Left ventricle myocardium inferior (tissue), 1 donor: ENCODE measurements around the gene ZNF22. TPM values are rescaled to one million over a fixed set of nuclear protein-coding genes. Genes with fewer than 3 reads are reported as not detected.
A peak's percentile ranks its signal among the peaks of the same experiment; 100 is the strongest.

Experiments
- DNase-seq: peaks from one replicate; pipeline ENCODE4 v3.0.0-alpha.2; 2020
- H3K27ac ChIP-seq: fragments of 200-600 bp; replicated peaks from 2 replicates; pipeline ENCODE4 v1.8.0; 2021
- H3K27me3 ChIP-seq: fragments of 200-600 bp; 2 replicates; pipeline ENCODE4 v1.8.0; 2021; ENCODE audit warnings: low read depth
- H3K36me3 ChIP-seq: fragments of 200-600 bp; 2 replicates; pipeline ENCODE4 v1.8.0; 2021
- H3K4me1 ChIP-seq: fragments of 200-600 bp; 2 replicates; pipeline ENCODE4 v1.8.0; 2021
- H3K4me3 ChIP-seq: fragments of 200-600 bp; 2 replicates; pipeline ENCODE4 v1.8.0; 2021; ENCODE audit warnings: mild to moderate bottlenecking, moderate library complexity
- H3K9me3 ChIP-seq: fragments of 200-600 bp; replicated peaks from 2 replicates; pipeline ENCODE4 v1.8.0; 2021
- CTCF ChIP-seq: fragments of 200-600 bp; IDR thresholded peaks from 2 replicates; pipeline ENCODE4 v1.8.0; 2021; ENCODE audit warnings: antibody characterized with exemption, mild to moderate bottlenecking, borderline replicate concordance
- intact Hi-C: fragments of 100-400 bp; cut with micrococcal nuclease; formaldehyde crosslinking; loops from one replicate; pipeline ENCODE4 v1.11.0; 2022
- total RNA-seq: library from RNA; stranded (reverse); fragmentation: NEBNext Ultra II Directional; extraction: Animal tissue kit (Norgen Biotek cat#: 25700); gene quantifications from one replicate; pipeline ENCODE4 v1.2.1, GENCODE V29; 2021
- donor health status: DM: no; HTN: yes; CAD: no; lungs with severe emphysema.

ZNF22 gene
- total RNA-seq, 1 donor from 2014 or later: 14.2 TPM

GRCh38 chr10:44966129-44966815 is 34.5 kb upstream of the ZNF22 start:
- Histone ChIP-seq H3K9me3 (no peaks in the 10 kb centered on the region), H3K27ac (peak overlapping the region; percentile 96), H3K36me3 (peaks cover 20% of the 10 kb centered on the region), H3K27me3 (no peaks in the 10 kb centered on the region), H3K4me3 (peak overlapping the region; percentile 85), H3K4me1 (peaks cover 99% of the 10 kb centered on the region)
- intact Hi-C loops: no loop called here
- TF ChIP-seq CTCF: no peak
- DNase-seq: no peak

- no peak for DNase-seq
- TF ChIP-seq CTCF: peak; percentile 41
- peak overlapping the region; percentile 85 for H3K4me3 ChIP-seq
- peaks cover 27% of the 10 kb centered on the region for H3K36me3 ChIP-seq
- peaks cover 92% of the 10 kb centered on the region for H3K4me1 ChIP-seq
- intact Hi-C loops: no loop called here
- H3K27me3 ChIP-seq: no peaks in the 10 kb centered on the region
- peak overlapping the region; percentile 96 for H3K27ac ChIP-seq
- no peaks in the 10 kb centered on the region for H3K9me3 ChIP-seq
These were observed 33.8 kb upstream of the ZNF22 start for GRCh38 chr10:44966816-44967509.

- H3K4me1 ChIP-seq: peaks cover 91% of the 10 kb centered on the region
- DNase-seq: no peak
- TF ChIP-seq CTCF: no peak
- intact Hi-C loops: no loop called here
- no peaks in the 10 kb centered on the region for H3K9me3 ChIP-seq
- no peaks in the 10 kb centered on the region for H3K27me3 ChIP-seq
- H3K27ac ChIP-seq: peak overlapping the region; percentile 96
- peaks cover 34% of the 10 kb centered on the region for H3K36me3 ChIP-seq
- peak overlapping the region; percentile 33 for H3K4me3 ChIP-seq
These were observed 33.1 kb upstream of the ZNF22 start for GRCh38 chr10:44967616-44968015.

GRCh38 chr10:44968091-44968490 is 32.6 kb upstream of the ZNF22 start:
- Histone ChIP-seq H3K4me3 (peak overlapping the region; percentile 33), H3K27ac (peak overlapping the region; percentile 96), H3K9me3 (no peaks in the 10 kb centered on the region), H3K27me3 (no peaks in the 10 kb centered on the region), H3K36me3 (peaks cover 38% of the 10 kb centered on the region), H3K4me1 (peaks cover 91% of the 10 kb centered on the region)
- intact Hi-C loops: no loop called here
- DNase-seq: no peak
- TF ChIP-seq CTCF: no peak

GRCh38 chr10:44968500-44969400 is 32.0 kb upstream of the ZNF22 start:
- TF ChIP-seq CTCF: no peak
- no peak for DNase-seq
- H3K36me3 ChIP-seq: peaks cover 43% of the 10 kb centered on the region
- intact Hi-C loops: no loop called here
- peaks cover 91% of the 10 kb centered on the region for H3K4me1 ChIP-seq
- peak overlapping the region; percentile 33 for H3K4me3 ChIP-seq
- no peaks in the 10 kb centered on the region for H3K9me3 ChIP-seq
- H3K27me3 ChIP-seq: no peaks in the 10 kb centered on the region
- peak overlapping the region; percentile 96 for H3K27ac ChIP-seq
